Brain microvascular endothelial cell (primary cell): ENCODE measurements around the gene TF.

Experiments used
- DNase-seq: peaks from one replicate; pipeline ENCODE4 v3.0.0-alpha.2; 2020
- H3K27ac ChIP-seq: fragments of 250-450 bp; sonication (Bioruptor Pico); 2 replicates; pipeline ENCODE4 v1.5.1; 2020; ENCODE audit warnings: mild to moderate bottlenecking, moderate library complexity
- H3K27me3 ChIP-seq: fragments of 250-450 bp; sonication (Bioruptor Pico); replicated peaks from 2 replicates; pipeline ENCODE4 v1.5.1; 2020; ENCODE audit warnings: mild to moderate bottlenecking
- H3K36me3 ChIP-seq: fragments of 250-450 bp; sonication (Bioruptor Pico); replicated peaks from 2 replicates; pipeline ENCODE4 v1.5.1; 2020; ENCODE audit warnings: mild to moderate bottlenecking
- H3K4me3 ChIP-seq: 2 replicates; pipeline ENCODE4 v1.5.1; 2011; ENCODE audit warnings: low read depth, mild to moderate bottlenecking, control low read depth, low read length, moderate library complexity
- in situ Hi-C: cut with HindIII; loops from 2 replicates; pipeline ENCODE4 v1.10.0; 2017; ENCODE audit warnings: low sequenced_read_pairs, low pct_ligation_motif_present
- TF ChIP-seq, protein P1 (sequence below): IDR thresholded peaks from 2 replicates; pipeline ENCODE4 v1.5.1; 2011; ENCODE audit warnings: low read depth, mild to moderate bottlenecking, moderate library complexity, low read length, control low read depth, inconsistent platforms; ENCODE audit errors: missing control alignments

The TF gene

DNA sequence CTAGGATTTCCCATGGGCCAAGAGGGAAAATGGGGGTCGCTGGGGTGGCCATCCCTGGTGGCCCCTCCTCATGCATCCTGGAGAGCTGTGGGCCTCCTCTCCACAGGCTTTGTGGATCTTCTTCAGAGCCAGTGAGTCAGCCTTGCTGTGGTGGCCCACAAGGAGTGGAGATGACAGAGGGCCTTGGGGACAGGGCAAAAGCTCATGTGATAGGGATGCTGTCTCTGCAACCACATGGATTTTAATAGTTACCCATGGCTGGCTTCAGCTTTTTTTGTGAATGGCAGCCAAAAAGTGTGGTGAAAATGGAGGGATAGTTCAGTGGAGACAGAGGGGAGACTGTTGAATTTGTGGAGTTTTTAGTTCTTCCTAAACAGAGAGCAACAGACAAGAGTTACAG, 1.2 kb downstream of the TF start:
- Histone ChIP-seq H3K36me3 (no peaks in the 10 kb centered on the region), H3K27ac (no peak overlapping the region), H3K27me3 (peaks cover 20% of the 10 kb centered on the region), H3K4me3 (no peak overlapping the region)
- in situ Hi-C loops, result no loop called here
- DNase-seq, result no peak
- TF ChIP-seq, protein P1, sequence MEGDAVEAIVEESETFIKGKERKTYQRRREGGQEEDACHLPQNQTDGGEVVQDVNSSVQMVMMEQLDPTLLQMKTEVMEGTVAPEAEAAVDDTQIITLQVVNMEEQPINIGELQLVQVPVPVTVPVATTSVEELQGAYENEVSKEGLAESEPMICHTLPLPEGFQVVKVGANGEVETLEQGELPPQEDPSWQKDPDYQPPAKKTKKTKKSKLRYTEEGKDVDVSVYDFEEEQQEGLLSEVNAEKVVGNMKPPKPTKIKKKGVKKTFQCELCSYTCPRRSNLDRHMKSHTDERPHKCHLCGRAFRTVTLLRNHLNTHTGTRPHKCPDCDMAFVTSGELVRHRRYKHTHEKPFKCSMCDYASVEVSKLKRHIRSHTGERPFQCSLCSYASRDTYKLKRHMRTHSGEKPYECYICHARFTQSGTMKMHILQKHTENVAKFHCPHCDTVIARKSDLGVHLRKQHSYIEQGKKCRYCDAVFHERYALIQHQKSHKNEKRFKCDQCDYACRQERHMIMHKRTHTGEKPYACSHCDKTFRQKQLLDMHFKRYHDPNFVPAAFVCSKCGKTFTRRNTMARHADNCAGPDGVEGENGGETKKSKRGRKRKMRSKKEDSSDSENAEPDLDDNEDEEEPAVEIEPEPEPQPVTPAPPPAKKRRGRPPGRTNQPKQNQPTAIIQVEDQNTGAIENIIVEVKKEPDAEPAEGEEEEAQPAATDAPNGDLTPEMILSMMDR, result no peak

DNA sequence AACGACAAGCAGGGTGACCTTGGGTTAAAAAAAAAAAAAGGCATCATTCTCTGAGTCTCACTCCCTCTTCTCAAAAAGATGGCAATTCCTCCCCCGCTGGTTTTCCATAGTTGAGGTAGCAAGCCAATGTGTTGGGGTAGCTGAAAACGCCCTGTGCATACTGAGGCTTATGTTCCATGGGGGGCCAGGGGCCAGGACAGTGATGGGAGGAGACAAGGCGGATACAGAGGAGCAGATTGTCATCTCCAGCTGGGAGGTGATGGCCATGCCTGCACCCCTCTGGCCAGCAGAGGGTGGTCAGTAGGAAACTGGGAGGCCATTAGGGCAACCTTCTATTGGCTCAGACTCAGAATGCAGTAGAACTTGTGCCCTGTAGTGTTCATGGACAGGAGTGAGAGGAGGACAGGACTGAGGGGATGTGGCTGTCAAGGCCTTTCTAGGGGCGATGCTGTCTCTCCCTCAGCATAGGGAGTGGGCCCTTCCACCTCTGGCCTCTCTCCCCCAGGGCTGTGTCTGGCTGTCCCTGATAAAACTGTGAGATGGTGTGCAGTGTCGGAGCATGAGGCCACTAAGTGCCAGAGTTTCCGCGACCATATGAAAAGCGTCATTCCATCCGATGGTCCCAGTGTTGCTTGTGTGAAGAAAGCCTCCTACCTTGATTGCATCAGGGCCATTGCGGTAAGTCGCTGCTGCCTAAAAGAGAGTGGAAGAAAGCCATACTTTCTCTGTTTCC, 1.9 kb downstream of the TF start:
- DNase-seq, result no peak
- Histone ChIP-seq H3K36me3 (no peaks in the 10 kb centered on the region), H3K4me3 (no peak overlapping the region), H3K27ac (no peak overlapping the region), H3K27me3 (peaks cover 20% of the 10 kb centered on the region)
- TF ChIP-seq, protein P1, result peak; percentile 8
- in situ Hi-C loops, result no loop called here

DNA sequence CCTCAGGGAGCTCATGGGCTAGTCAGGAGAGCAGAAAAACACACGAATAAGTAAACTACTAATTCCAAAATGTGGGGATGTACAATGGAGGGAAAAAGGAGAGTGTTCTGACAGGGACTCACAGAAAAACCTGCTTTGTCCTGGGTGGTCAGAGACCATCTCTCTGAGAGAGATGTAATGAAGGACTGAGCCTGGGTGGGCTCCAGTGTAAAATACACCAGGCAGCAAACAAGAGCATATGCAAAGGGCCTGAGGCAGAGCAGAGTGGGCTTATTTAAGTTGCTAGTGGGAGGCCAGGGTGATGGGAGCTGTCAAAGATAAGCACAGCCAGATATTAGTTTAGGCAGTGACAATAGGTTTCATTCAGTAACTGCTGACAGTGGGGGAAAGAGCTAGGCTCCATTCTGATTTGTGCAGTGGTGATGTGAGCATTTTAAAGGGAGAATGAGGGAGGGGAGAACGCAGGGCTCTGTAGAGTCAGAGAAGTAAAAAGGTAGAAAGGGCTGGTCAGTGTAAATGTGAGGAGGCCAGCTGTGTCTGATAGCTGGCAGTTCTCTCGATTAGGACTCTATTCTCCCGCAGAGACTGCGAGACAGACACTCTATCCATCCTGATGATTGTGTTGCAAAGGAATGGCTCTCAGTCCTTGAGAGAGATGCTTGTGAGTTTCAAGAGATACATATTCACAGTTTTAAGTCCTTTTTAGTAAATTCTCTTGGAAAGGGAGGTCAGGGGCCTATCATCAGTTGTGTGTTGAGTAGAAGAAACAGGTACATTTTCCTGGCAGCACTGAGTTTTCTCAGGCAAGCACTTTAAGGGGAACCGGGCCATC, 3.5 kb downstream of the TF start:
- peaks cover 19% of the 10 kb centered on the region for H3K27me3 ChIP-seq

DNA sequence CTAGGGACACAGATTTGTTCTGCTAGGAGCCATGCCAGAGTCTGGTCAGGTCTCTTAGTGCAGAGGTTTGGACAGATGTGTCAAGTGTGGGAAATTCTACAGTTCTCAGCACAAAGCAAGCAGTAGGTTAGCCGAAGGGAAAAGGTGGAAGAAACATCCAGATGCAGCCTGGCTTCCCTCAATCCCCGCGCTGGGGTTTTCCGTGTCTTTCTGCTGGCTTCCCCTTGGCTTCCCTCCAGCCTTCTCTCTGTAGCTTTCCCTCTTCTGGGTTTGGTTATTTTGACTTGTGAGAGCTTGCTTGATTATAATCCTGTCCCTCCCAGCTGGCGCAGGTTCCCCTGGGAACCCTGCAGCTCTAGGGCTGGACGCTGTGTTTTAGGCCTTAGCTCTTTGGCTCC, 4.1 kb downstream of the TF start:
- Histone ChIP-seq H3K27ac (no peak overlapping the region), H3K4me3 (no peak overlapping the region), H3K27me3 (peaks cover 18% of the 10 kb centered on the region), H3K36me3 (no peaks in the 10 kb centered on the region)
- DNase-seq, result no peak
- in situ Hi-C loops, result no loop called here
- TF ChIP-seq, protein P1, result no peak

More for the DNA sequence above, 3.5 kb downstream of the TF start:
- Histone ChIP-seq H3K27ac (no peak overlapping the region), H3K36me3 (no peaks in the 10 kb centered on the region), H3K4me3 (no peak overlapping the region)
- in situ Hi-C loops, result no loop called here
- TF ChIP-seq, protein P1, result no peak
- no peak for DNase-seq

DNA sequence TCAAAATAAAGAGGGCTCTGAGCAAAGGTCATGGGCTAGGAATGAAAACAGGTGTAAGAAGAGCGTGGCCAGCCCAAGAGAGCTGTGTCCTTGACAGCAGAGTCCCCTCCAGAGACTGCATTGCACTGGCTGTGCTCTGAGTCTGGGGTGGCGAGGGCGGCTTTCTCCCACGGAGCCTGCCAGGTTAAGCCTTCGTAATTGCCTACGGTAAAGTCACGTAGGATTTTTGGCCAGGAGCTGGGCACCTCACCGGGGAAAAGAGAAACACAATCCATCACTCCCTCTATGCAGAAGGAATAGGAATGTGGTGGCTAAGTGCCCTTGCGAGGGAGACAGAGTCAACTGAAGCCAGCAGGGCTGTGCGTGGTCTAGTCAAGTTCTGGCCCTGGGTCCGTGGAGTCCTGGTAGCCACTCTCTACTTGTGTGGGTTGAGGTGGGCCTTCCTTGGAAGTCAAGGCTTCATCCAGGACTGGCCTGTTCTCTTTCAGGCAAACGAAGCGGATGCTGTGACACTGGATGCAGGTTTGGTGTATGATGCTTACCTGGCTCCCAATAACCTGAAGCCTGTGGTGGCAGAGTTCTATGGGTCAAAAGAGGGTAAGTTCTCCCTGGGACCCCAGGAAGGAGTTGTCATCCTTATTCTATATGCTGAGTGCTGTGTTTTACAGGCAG, 7.0 kb downstream of the TF start:
- Histone ChIP-seq H3K4me3 (no peak overlapping the region), H3K27me3 (no peaks in the 10 kb centered on the region), H3K27ac (no peak overlapping the region), H3K36me3 (no peaks in the 10 kb centered on the region)
- TF ChIP-seq, protein P1, result no peak
- in situ Hi-C loops, result no loop called here
- DNase-seq, result no peak
